NT2/D1 (cell line): Measurements from ENCODE around the gene PDE4B.

Experiments
- DNase-seq: peaks from one replicate; pipeline ENCODE4 v3.0.0-alpha.2; 2011; ENCODE audit warnings: low read depth, low spot score
- H3K27me3 ChIP-seq: 2 replicates; pipeline ENCODE4 v1.6.0; 2011; ENCODE audit warnings: mild to moderate bottlenecking; ENCODE audit not compliant: insufficient read length, insufficient read depth
- H3K36me3 ChIP-seq: 2 replicates; pipeline ENCODE4 v1.6.1; 2011; ENCODE audit warnings: mild to moderate bottlenecking, low read length, mixed read lengths; ENCODE audit not compliant: insufficient read depth, insufficient read length
- H3K4me1 ChIP-seq: 2 replicates; pipeline ENCODE4 v1.5.1; 2011; ENCODE audit not compliant: insufficient read depth, insufficient read length
- H3K4me3 ChIP-seq: 2 replicates; pipeline ENCODE4 v1.5.1; 2011; ENCODE audit warnings: low read depth; ENCODE audit not compliant: insufficient read length
- H3K9ac ChIP-seq: 2 replicates; pipeline ENCODE4 v1.6.0; 2011; ENCODE audit warnings: low read depth; ENCODE audit not compliant: insufficient read length
- H3K9me3 ChIP-seq: 2 replicates; pipeline ENCODE4 v1.5.1; 2011; ENCODE audit warnings: mild to moderate bottlenecking, low read length; ENCODE audit not compliant: insufficient read depth
- SUZ12 ChIP-seq: IDR thresholded peaks from 2 replicates; pipeline ENCODE4 v1.6.1; 2011; ENCODE audit not compliant: insufficient read length, insufficient read depth; ENCODE audit errors: extremely low read depth
- YY1 ChIP-seq: IDR thresholded peaks from 2 replicates; pipeline ENCODE4 v1.6.1; 2011; ENCODE audit not compliant: insufficient read length, insufficient read depth
- ZNF274 ChIP-seq: IDR thresholded peaks from 2 replicates; pipeline ENCODE4 v1.6.1; 2011; ENCODE audit warnings: mild to moderate bottlenecking, low read depth, low read length

Gene PDE4B

GRCh38 chr1:66175581-66175980 is 382.9 kb downstream of the PDE4B start:
- Histone ChIP-seq H3K4me1 (no peaks in the 10 kb centered on the region), H3K36me3 (no peaks in the 10 kb centered on the region), H3K9ac (no peak overlapping the region), H3K27me3 (no peaks in the 10 kb centered on the region), H3K9me3 (no peaks in the 10 kb centered on the region), H3K4me3 (no peak overlapping the region)
- no peak for DNase-seq
- TF ChIP-seq YY1: no peak
- no peak for TF ChIP-seq SUZ12
- TF ChIP-seq ZNF274: no peak

- Histone ChIP-seq H3K27me3 (no peaks in the 10 kb centered on the region), H3K4me3 (no peak overlapping the region), H3K9ac (no peak overlapping the region), H3K36me3 (no peaks in the 10 kb centered on the region), H3K9me3 (no peaks in the 10 kb centered on the region), H3K4me1 (no peaks in the 10 kb centered on the region)
- TF ChIP-seq SUZ12 (no peak), YY1 (no peak), ZNF274 (no peak)
- peak; percentile 39 for DNase-seq
These were observed 383.5 kb downstream of the PDE4B start for GRCh38 chr1:66176012-66176715.

- H3K4me1 ChIP-seq: no peaks in the 10 kb centered on the region
- H3K9ac ChIP-seq: no peak overlapping the region
- no peaks in the 10 kb centered on the region for H3K9me3 ChIP-seq
- TF ChIP-seq YY1 (no peak), SUZ12 (no peak), ZNF274 (no peak)
- H3K36me3 ChIP-seq: no peaks in the 10 kb centered on the region
- H3K27me3 ChIP-seq: no peaks in the 10 kb centered on the region
- H3K4me3 ChIP-seq: no peak overlapping the region
- no peak for DNase-seq
These were observed 384.1 kb downstream of the PDE4B start for GRCh38 chr1:66176832-66177231.

- no peaks in the 10 kb centered on the region for H3K9me3 ChIP-seq
- no peak overlapping the region for H3K4me3 ChIP-seq
- TF ChIP-seq SUZ12 (no peak), ZNF274 (no peak), YY1 (no peak)
- H3K27me3 ChIP-seq: no peaks in the 10 kb centered on the region
- no peak overlapping the region for H3K9ac ChIP-seq
- DNase-seq: no peak
- H3K4me1 ChIP-seq: no peaks in the 10 kb centered on the region
- no peaks in the 10 kb centered on the region for H3K36me3 ChIP-seq
These were observed 384.8 kb downstream of the PDE4B start for GRCh38 chr1:66177510-66177909.

- TF ChIP-seq YY1 (no peak), SUZ12 (no peak), ZNF274 (no peak)
- H3K4me1 ChIP-seq: no peaks in the 10 kb centered on the region
- no peaks in the 10 kb centered on the region for H3K9me3 ChIP-seq
- H3K9ac ChIP-seq: no peak overlapping the region
- no peak overlapping the region for H3K4me3 ChIP-seq
- DNase-seq: no peak
- no peaks in the 10 kb centered on the region for H3K27me3 ChIP-seq
- no peaks in the 10 kb centered on the region for H3K36me3 ChIP-seq
These were observed 389.3 kb downstream of the PDE4B start for GRCh38 chr1:66182026-66182425.

GRCh38 chr1:66182551-66183178 is 390.0 kb downstream of the PDE4B start:
- Histone ChIP-seq H3K9ac (no peak overlapping the region), H3K4me3 (no peak overlapping the region), H3K27me3 (no peaks in the 10 kb centered on the region), H3K9me3 (no peaks in the 10 kb centered on the region), H3K36me3 (no peaks in the 10 kb centered on the region), H3K4me1 (no peaks in the 10 kb centered on the region)
- TF ChIP-seq SUZ12: no peak
- no peak for TF ChIP-seq ZNF274
- TF ChIP-seq YY1: no peak
- DNase-seq: no peak

- Histone ChIP-seq H3K4me3 (no peak overlapping the region), H3K36me3 (no peaks in the 10 kb centered on the region), H3K9ac (no peak overlapping the region), H3K9me3 (no peaks in the 10 kb centered on the region), H3K27me3 (no peaks in the 10 kb centered on the region), H3K4me1 (no peaks in the 10 kb centered on the region)
- DNase-seq: no peak
- TF ChIP-seq YY1 (no peak), SUZ12 (no peak)
These were observed 390.7 kb downstream of the PDE4B start for GRCh38 chr1:66183400-66183799.
